Activated CD8-positive, alpha-beta T cell treated with anti-CD3 and anti-CD28 coated beads for 36 hours (primary cell): ENCODE data around the gene SYNM. TPM values are rescaled to one million over a fixed set of nuclear protein-coding genes. Genes with fewer than 3 reads are reported as not detected.
A peak's percentile ranks its signal among the peaks of the same experiment; 100 is the strongest.
"Not testable (repeated sequence)": the region's sequence is repeated elsewhere in the genome, so short reads cannot be mapped to it uniquely, and the experiment has no call there.

Experiments
- ATAC-seq: fragments of 200-7000 bp; cut with Tn5 transposase; one replicate; pipeline ENCODE4 v1.10.0; 2021; ENCODE audit warnings: mild to moderate bottlenecking, moderate library complexity
- CTCF ChIA-PET: fragments of 350-600 bp; sonication (Branson Sonifier 250); formaldehyde crosslinking; loops from one replicate; lab custom pipeline; 2021; ENCODE audit warnings: antibody characterized with exemption; lab: Charles Lee
- POLR2A ChIA-PET: fragments of 350-600 bp; sonication (Branson Sonifier 250); formaldehyde crosslinking; loops from one replicate; lab custom pipeline; 2021; ENCODE audit warnings: antibody characterized with exemption; lab: Charles Lee
- DNase-seq: peaks from one replicate; pipeline ENCODE4 v3.0.0-alpha.2; 2020
- H3K27ac Mint-ChIP-seq: one replicate; pipeline ENCODE4 v1.8.0; 2021; ENCODE audit warnings: mild to moderate bottlenecking, mixed read lengths
- H3K27me3 Mint-ChIP-seq: one replicate; pipeline ENCODE4 v1.8.0; 2021; ENCODE audit warnings: mixed read lengths
- H3K36me3 Mint-ChIP-seq: one replicate; pipeline ENCODE4 v1.8.0; 2021; ENCODE audit warnings: low read depth, mixed read lengths
- H3K4me1 Mint-ChIP-seq: one replicate; pipeline ENCODE4 v1.8.0; 2021; ENCODE audit warnings: low read depth, mixed read lengths
- H3K4me3 Mint-ChIP-seq: one replicate; pipeline ENCODE4 v1.8.0; 2021; ENCODE audit warnings: mild to moderate bottlenecking, moderate library complexity, mixed read lengths
- H3K9me3 Mint-ChIP-seq: one replicate; pipeline ENCODE4 v1.8.0; 2021; ENCODE audit warnings: mixed read lengths
- CTCF ChIP-seq: fragments of 200-600 bp; IDR thresholded peaks from one replicate; pipeline ENCODE4 v1.8.0; 2022; ENCODE audit warnings: antibody characterized with exemption, mild to moderate bottlenecking
- intact Hi-C: fragments of 100-400 bp; cut with micrococcal nuclease; formaldehyde crosslinking; loops from one replicate; pipeline ENCODE4 v1.10.0; 2022
- total RNA-seq, 2 experiments: library from RNA; stranded (reverse); gene quantifications; one replicate each; pipeline ENCODE4 v1.2.3, GENCODE V29; 2021

The SYNM gene
- total RNA-seq, 2 experiments from 2014 or later = 0.63 to 0.69 TPM

- intact Hi-C loops = no loop called here
Observed at GRCh38 chr15:99109555-99110021, 4.7 kb downstream of the SYNM start.

GRCh38 chr15:99110093-99110492 lies 5.2 kb downstream of the SYNM start:
- H3K4me3 Mint-ChIP-seq = no peak overlapping the region
- H3K4me1 Mint-ChIP-seq = peaks cover 21% of the 10 kb centered on the region
- DNase-seq (no peak), ATAC-seq (no peak)
- CTCF ChIA-PET = interaction anchor here (1.9 to 2.1 kb wide), 2 partner anchors 9 to 34 kb away, joined by 9 to 12 read pairs; no protein-coding TSS in a partner anchor
- no peak for TF ChIP-seq CTCF
- H3K9me3 Mint-ChIP-seq = no peaks in the 10 kb centered on the region
- H3K27me3 Mint-ChIP-seq = peaks cover 13% of the 10 kb centered on the region
- H3K36me3 Mint-ChIP-seq = no peaks in the 10 kb centered on the region
- no peak overlapping the region for H3K27ac Mint-ChIP-seq
- intact Hi-C loops = no loop called here
- POLR2A ChIA-PET = no interaction called here

More at GRCh38 chr15:99109555-99110021, 4.7 kb downstream of the SYNM start:
- no peak for TF ChIP-seq CTCF
- Mint-ChIP-seq H3K27me3 (peaks cover 17% of the 10 kb centered on the region), H3K36me3 (no peaks in the 10 kb centered on the region), H3K4me1 (peaks cover 21% of the 10 kb centered on the region), H3K4me3 (no peak overlapping the region), H3K9me3 (no peaks in the 10 kb centered on the region), H3K27ac (no peak overlapping the region)
- no peak for ATAC-seq
- DNase-seq = no peak
- POLR2A ChIA-PET = no interaction called here
- CTCF ChIA-PET = interaction anchor here (2.1 kb wide), 1 partner anchor 8 kb away, joined by 12 read pairs; no protein-coding TSS in a partner anchor

- Mint-ChIP-seq H3K9me3 (no peaks in the 10 kb centered on the region), H3K4me3 (no peak overlapping the region), H3K4me1 (peaks cover 20% of the 10 kb centered on the region), H3K36me3 (no peaks in the 10 kb centered on the region), H3K27ac (peak overlapping the region; percentile 30), H3K27me3 (peaks cover 11% of the 10 kb centered on the region)
- ChIA-PET CTCF (interaction anchor here (1.9 to 2.1 kb wide), 2 partner anchors 10 to 34 kb away, joined by 9 to 12 read pairs; no protein-coding TSS in a partner anchor), POLR2A (no interaction called here)
- intact Hi-C loops = no loop called here
- DNase-seq (no peak), ATAC-seq (no peak)
- no peak for TF ChIP-seq CTCF
Observed at GRCh38 chr15:99110581-99111320, 5.9 kb downstream of the SYNM start.

GRCh38 chr15:99111641-99112040 lies 6.8 kb downstream of the SYNM start:
- ATAC-seq, POLR2A ChIA-PET, H3K36me3 Mint-ChIP-seq, intact Hi-C loops, H3K4me3 Mint-ChIP-seq, H3K9me3 Mint-ChIP-seq, H3K27ac Mint-ChIP-seq, H3K27me3 Mint-ChIP-seq, DNase-seq: not testable (repeated sequence)
- H3K4me1 Mint-ChIP-seq = peaks cover 14% of the 10 kb centered on the region
- CTCF ChIA-PET = interaction anchor here (0.5 to 2.1 kb wide), 4 partner anchors 10 to 449 kb away, joined by 3 to 12 read pairs (median 6); no protein-coding TSS in a partner anchor

GRCh38 chr15:99113547-99114271 lies 8.8 kb downstream of the SYNM start:
- no peak for TF ChIP-seq CTCF
- no peaks in the 10 kb centered on the region for H3K9me3 Mint-ChIP-seq
- peaks cover 8% of the 10 kb centered on the region for H3K4me1 Mint-ChIP-seq
- POLR2A ChIA-PET = no interaction called here
- ATAC-seq (no peak), DNase-seq (no peak)
- no peaks in the 10 kb centered on the region for H3K36me3 Mint-ChIP-seq
- H3K27ac Mint-ChIP-seq = no peak overlapping the region
- intact Hi-C loops = no loop called here
- H3K27me3 Mint-ChIP-seq = no peaks in the 10 kb centered on the region
- CTCF ChIA-PET = no interaction called here
- H3K4me3 Mint-ChIP-seq = no peak overlapping the region
